Esophagus muscularis mucosa (tissue), 4 donors: ENCODE results near the gene ZBTB4. TPM values are rescaled to one million over a fixed set of nuclear protein-coding genes. Genes with fewer than 3 reads are reported as not detected.

Experiments
- DNase-seq: peaks from one replicate; pipeline ENCODE4 v3.0.0-alpha.2; 2017; ENCODE audit errors: extremely low spot score
- H3K27ac ChIP-seq, 4 donors: fragments of 200-600 bp; sonication (generic); replicated peaks in 1 of 4; 1 replicate in 3 of 4; 2 replicates in 1 of 4; pipeline ENCODE4 v1.5.1; 2016 to 2019; ENCODE audit warnings: mild to moderate bottlenecking in 1 of 4
- H3K27me3 ChIP-seq, 4 donors: fragments of 200-600 bp; sonication (generic); one replicate each; pipeline versions ENCODE4 v1.5.1 to v1.6.0; 2016 to 2019
- H3K36me3 ChIP-seq, 4 donors: fragments of 200-600 bp; sonication (generic); one replicate each; pipeline ENCODE4 v1.5.1; 2016 to 2019
- H3K4me1 ChIP-seq, 4 donors: fragments of 200-600 bp; sonication (generic); one replicate each; pipeline ENCODE4 v1.5.1; 2016 to 2019
- H3K4me3 ChIP-seq, 4 donors: fragments of 200-600 bp; sonication (generic); 1 replicate in 2 of 4; 2 replicates in 2 of 4; pipeline ENCODE4 v1.5.1; 2016 to 2019; ENCODE audit warnings: mild to moderate bottlenecking in 4 of 4, moderate library complexity in 1 of 4
- H3K9me3 ChIP-seq, 4 donors: fragments of 200-600 bp; sonication (generic); 1 replicate in 3 of 4; 2 replicates in 1 of 4; pipeline ENCODE4 v1.5.1; 2016 to 2019
- EP300 ChIP-seq: sonication (generic); formaldehyde crosslinking; IDR thresholded peaks from one replicate; pipeline ENCODE4 v1.6.1; 2017; ENCODE audit warnings: antibody characterized with exemption
- POLR2A ChIP-seq: fragments of 450-650 bp; IDR thresholded peaks from one replicate; pipeline ENCODE4 v1.6.1; 2017; ENCODE audit warnings: antibody characterized with exemption, moderate library complexity, mild to moderate bottlenecking, low read depth
- POLR2AphosphoS5 ChIP-seq, 2 donors: sonication (generic); formaldehyde crosslinking; IDR thresholded peaks; one replicate each; pipeline ENCODE4 v1.6.1; 2017; ENCODE audit warnings: antibody characterized with exemption in 2 of 2
- WGBS: methylation state at CpG from one replicate; pipeline ENCODE4 v1.1.5; 2018; 5-methylcytosine and 5-hydroxymethylcytosine counted together
- intact Hi-C: fragments of 100-400 bp; cut with DNase I; formaldehyde crosslinking; loops from one replicate; pipeline ENCODE4 v1.15.1; 2023
- total RNA-seq, 4 donors: library from RNA; depleted of rRNA; stranded (reverse); fragments of >200 nt; gene quantifications; one replicate each; pipeline versions ENCODE4 v1.1.0 to v1.2.1, GENCODE V29; 2016
- TF ChIP-seq, protein P1 (sequence below), 3 experiments: fragments of 200-600 bp in 2 of 3; fragments of 450-650 bp in 1 of 3; sonication (generic) in 2 of 3; IDR thresholded peaks; one replicate each; pipeline ENCODE4 v1.5.1; 2017 to 2019; ENCODE audit warnings: antibody characterized with exemption in 3 of 3, mild to moderate bottlenecking in 2 of 3, moderate library complexity in 1 of 3

ZBTB4 gene
- total RNA-seq, 4 donors from 2014 or later = 57.5 to 113 (median 87.7) TPM

DNA sequence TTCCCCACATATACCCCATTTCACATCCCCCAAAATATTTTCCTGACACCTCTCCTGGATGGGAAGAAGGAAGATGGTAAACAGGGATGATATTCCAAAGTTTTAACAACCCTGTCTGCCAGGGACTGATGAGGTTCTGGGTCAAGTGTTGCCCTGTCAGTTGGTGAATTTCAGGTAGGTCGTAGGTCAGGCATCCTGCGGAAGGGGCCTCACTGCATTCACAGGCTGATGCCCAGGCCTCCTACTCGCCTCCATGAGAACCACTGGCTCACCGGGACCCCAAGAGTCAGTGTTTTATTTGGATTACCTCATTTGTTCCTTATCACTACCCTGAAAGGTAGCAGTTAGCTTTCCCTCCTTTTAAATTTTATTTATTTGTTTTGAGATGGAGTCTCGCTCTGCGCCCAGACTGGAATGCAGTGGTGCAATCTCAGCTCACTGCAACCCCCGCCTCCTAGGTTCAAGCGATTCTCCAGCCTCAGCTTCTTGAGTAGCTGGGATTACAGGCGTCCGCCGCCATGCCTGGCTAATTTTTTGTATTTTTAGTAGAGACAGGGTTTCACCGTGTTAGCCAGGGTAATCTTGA is 10.5 kb downstream of the ZBTB4 start:
- peaks cover 8 to 39% (median 28%) of the 10 kb centered on the region in 4 donors for H3K36me3 ChIP-seq
- H3K27me3 ChIP-seq = no peaks in the 10 kb centered on the region
- TF ChIP-seq, protein P1, sequence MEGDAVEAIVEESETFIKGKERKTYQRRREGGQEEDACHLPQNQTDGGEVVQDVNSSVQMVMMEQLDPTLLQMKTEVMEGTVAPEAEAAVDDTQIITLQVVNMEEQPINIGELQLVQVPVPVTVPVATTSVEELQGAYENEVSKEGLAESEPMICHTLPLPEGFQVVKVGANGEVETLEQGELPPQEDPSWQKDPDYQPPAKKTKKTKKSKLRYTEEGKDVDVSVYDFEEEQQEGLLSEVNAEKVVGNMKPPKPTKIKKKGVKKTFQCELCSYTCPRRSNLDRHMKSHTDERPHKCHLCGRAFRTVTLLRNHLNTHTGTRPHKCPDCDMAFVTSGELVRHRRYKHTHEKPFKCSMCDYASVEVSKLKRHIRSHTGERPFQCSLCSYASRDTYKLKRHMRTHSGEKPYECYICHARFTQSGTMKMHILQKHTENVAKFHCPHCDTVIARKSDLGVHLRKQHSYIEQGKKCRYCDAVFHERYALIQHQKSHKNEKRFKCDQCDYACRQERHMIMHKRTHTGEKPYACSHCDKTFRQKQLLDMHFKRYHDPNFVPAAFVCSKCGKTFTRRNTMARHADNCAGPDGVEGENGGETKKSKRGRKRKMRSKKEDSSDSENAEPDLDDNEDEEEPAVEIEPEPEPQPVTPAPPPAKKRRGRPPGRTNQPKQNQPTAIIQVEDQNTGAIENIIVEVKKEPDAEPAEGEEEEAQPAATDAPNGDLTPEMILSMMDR (IDR thresholded peaks at IDR 0.05) = no peak
- TF ChIP-seq EP300 = no peak
- no peak for TF ChIP-seq POLR2AphosphoS5 (IDR thresholded peaks at IDR 0.05)
- TF ChIP-seq POLR2A = no peak
- intact Hi-C loops = no loop called here
- no peak overlapping the region for H3K4me3 ChIP-seq
- no peak for DNase-seq
- no peaks in the 10 kb centered on the region for H3K9me3 ChIP-seq
- H3K4me1 ChIP-seq = peaks cover 50 to 85% (median 79%) of the 10 kb centered on the region in 4 donors
- WGBS = 79% methylated on average over 12 of the region's 12 CpGs
- H3K27ac ChIP-seq = peak overlapping the region in 1 of 4 donors; percentile 7

DNA sequence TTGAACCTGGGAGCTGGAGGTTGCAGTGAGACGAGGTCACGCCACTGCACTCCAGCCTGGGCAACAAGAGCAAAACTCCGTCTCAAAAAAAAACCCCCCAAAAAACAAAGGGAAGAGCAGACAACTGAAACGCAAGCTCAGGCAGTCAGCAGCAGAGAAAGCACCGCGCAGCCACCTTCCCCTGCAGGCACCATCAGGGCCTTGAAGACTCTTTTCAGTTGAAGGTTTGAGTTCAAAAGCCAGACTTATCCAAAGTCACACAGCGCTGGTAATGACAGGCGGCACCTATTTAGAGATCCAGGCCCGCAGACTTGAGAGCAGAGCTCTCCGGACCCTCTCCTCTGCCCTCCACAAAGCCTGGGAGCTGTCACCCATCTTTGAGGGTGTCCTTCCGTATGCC is 11.1 kb downstream of the ZBTB4 start:
- intact Hi-C loops = no loop called here
- Histone ChIP-seq H3K27me3 (no peaks in the 10 kb centered on the region), H3K4me1 (peaks cover 50 to 78% (median 74%) of the 10 kb centered on the region in 4 donors), H3K4me3 (no peak overlapping the region), H3K36me3 (peaks cover 14 to 45% (median 34%) of the 10 kb centered on the region in 4 donors), H3K27ac (peak overlapping the region in 1 of 4 donors; percentile 71), H3K9me3 (no peaks in the 10 kb centered on the region)
- whole genome bisulfite sequencing = 95% methylated on average over 10 of the region's 11 CpGs
- no peak for TF ChIP-seq POLR2A
- no peak for DNase-seq

DNA sequence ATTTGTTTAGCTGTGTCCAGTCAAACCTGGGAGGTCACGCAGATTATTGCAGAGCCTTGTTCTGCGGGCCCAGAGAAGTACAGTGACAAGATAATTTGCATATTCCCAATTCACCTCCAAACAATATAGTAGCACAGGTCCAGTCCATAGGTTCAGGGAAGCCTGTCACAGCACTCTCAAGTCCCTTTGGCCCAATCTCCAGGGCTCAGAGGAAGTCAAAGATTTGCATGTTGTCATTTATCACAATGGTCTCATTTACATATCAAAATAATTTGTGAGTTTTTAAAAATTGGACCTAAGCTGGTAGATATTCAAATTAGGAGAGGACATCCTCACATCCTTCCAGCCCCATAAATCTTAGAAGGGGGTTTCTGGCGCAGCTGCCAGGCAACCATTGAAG is 11.9 kb downstream of the ZBTB4 start:
- Histone ChIP-seq H3K4me1 (peaks cover 50 to 72% (median 67%) of the 10 kb centered on the region in 4 donors), H3K27ac (peak overlapping the region; percentile 43 to 71 (median 64))
- intact Hi-C loops = no loop called here

DNA sequence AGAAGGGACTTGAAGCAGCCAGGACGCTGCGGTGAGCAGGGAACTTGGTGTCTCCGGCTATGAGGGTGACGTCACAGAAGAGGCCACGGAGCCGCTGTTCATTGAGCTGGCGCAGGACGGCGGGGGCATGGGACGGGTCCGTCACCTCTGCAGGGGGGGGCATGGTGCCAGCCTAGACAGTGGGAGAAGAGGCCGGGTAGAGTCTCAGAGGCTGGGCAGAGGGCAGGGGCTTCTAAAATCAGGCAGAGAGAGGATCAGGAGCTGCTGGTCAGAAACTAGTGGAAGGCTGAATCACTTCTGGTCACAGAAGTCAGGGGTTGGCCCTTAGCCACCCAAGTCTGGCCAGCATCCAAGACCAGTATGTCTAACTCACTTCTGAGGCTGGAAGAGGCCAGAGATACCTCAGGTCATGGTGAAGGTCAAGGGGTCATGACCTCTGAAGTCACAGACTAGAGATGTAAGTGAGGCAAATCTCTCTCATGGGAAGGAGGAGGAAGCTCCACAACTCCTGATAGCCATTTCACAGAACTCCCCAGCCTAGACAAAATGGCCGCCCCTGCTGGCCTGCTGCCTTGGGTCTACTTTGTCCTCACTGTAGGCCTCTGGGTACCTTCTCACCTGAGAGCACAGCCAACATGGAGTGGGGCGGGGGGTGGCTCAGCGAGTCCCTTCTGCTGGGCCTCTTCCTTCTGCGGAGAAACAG is 12.6 kb downstream of the ZBTB4 start:
- Histone ChIP-seq H3K4me1 (peaks cover 43 to 68% (median 61%) of the 10 kb centered on the region in 4 donors), H3K27me3 (no peaks in the 10 kb centered on the region), H3K36me3 (peaks cover 26 to 60% (median 49%) of the 10 kb centered on the region in 4 donors), H3K27ac (peak overlapping the region; percentile 43 to 71 (median 64)), H3K4me3 (peak overlapping the region in 1 of 4 donors; percentile 18), H3K9me3 (no peaks in the 10 kb centered on the region)
- 78% methylated on average over 16 of the region's 16 CpGs for WGBS
- TF ChIP-seq, protein P1 (IDR thresholded peaks at IDR 0.05) = no peak
- TF ChIP-seq POLR2AphosphoS5 (IDR thresholded peaks at IDR 0.05) (peak in 1 of 2 donors; percentile 55), EP300 (no peak), POLR2A (no peak)
- DNase-seq = no peak
- intact Hi-C loops = no loop called here

More for the DNA sequence above, 11.9 kb downstream of the ZBTB4 start:
- H3K4me3 ChIP-seq = no peak overlapping the region
- DNase-seq = no peak
- H3K36me3 ChIP-seq = peaks cover 22 to 53% (median 42%) of the 10 kb centered on the region in 4 donors
- TF ChIP-seq, protein P1 (IDR thresholded peaks at IDR 0.05) = no peak
- TF ChIP-seq POLR2A (no peak), POLR2AphosphoS5 (IDR thresholded peaks at IDR 0.05) (no peak), EP300 (no peak)
- WGBS = 100% methylated on average over 3 of the region's 3 CpGs
- no peaks in the 10 kb centered on the region for H3K27me3 ChIP-seq
- H3K9me3 ChIP-seq = no peaks in the 10 kb centered on the region

DNA sequence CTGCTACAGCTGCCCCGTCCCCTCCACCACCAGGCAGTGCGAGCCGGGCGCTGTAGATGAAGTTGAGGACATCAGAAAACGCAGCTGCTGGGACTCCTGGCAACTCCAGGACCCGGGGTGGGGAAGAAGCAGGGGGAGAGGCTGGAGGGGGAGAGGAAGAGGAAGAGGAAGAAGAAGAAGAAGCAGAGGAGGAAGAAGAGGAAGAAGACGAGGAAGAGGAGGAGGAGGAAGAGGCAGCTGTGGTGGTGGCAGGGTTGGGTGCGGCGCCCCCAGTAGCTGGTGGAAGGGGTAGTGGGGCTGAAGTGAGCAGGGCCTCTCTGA is 13.2 kb downstream of the ZBTB4 start:
- Histone ChIP-seq H3K4me3 (no peak overlapping the region), H3K9me3 (no peaks in the 10 kb centered on the region), H3K27ac (peak overlapping the region; percentile 43 to 71 (median 64)), H3K4me1 (peaks cover 43 to 63% (median 57%) of the 10 kb centered on the region in 4 donors), H3K27me3 (no peaks in the 10 kb centered on the region), H3K36me3 (peaks cover 26 to 65% (median 52%) of the 10 kb centered on the region in 4 donors)
- 80% methylated on average over 9 of the region's 9 CpGs for WGBS
- no peak for DNase-seq
- intact Hi-C loops = no loop called here
- no peak for TF ChIP-seq EP300
- TF ChIP-seq, protein P1 (IDR thresholded peaks at IDR 0.05) = no peak
- no peak for TF ChIP-seq POLR2AphosphoS5 (IDR thresholded peaks at IDR 0.05)
- no peak for TF ChIP-seq POLR2A
